ENCODE data around the gene EPS8L1.
"Not testable (repeated sequence)": the region's sequence is repeated elsewhere in the genome, so short reads cannot be mapped to it uniquely, and the experiment has no call there.

EPS8L1 gene

GRCh38 chr19:55075371-55075998 lies at the start of gene EPS8L1:
TSS of gene EPS8L1 (plus strand) at chr19:55075869. CDS start at chr19:55076445, 576 bp downstream.
- H3K4me3 ChIP-seq, result no peak within 1 kb of the TSS
- H3K9ac ChIP-seq (ENCODE audit: insufficient read length), result no peak within 1 kb of the TSS
- TF ChIP-seq POLR2AphosphoS5 (IDR thresholded peaks at IDR 0.05; ENCODE audit: borderline replicate concordance, low read depth, low read length), result no peak
- TF ChIP-seq FOXP2 (optimal IDR thresholded peaks at IDR 0.05; ENCODE audit: control extremely low read depth, extremely low read length, insufficient read depth), result no peak
- TF ChIP-seq EZH2 (IDR thresholded peaks at IDR 0.05), result no peak
- no peaks in the 10 kb centered on the region for H3K9me3 ChIP-seq (ENCODE audit: low read depth, low read length)
- no peaks in the 10 kb centered on the region for H3K36me3 ChIP-seq (ENCODE audit: insufficient read depth, low read length)
- no peak for DNase-seq (ENCODE audit: low read depth, low spot score)
- no peak within 1 kb of the TSS for H3K27ac ChIP-seq

- not testable (repeated sequence) for H3K36me3 ChIP-seq (ENCODE audit: insufficient read depth, low read length); H3K9ac ChIP-seq (ENCODE audit: insufficient read length); H3K27ac ChIP-seq; H3K4me3 ChIP-seq; DNase-seq (ENCODE audit: low read depth, low spot score); H3K9me3 ChIP-seq (ENCODE audit: low read depth, low read length)
Measured at GRCh38 chr19:55027140-55027471, 48.6 kb upstream of the EPS8L1 start.

- TF ChIP-seq EZH2 (IDR thresholded peaks at IDR 0.05), result no peak
- no peak for TF ChIP-seq FOXP2 (optimal IDR thresholded peaks at IDR 0.05; ENCODE audit: control extremely low read depth, extremely low read length, insufficient read depth)
- TF ChIP-seq POLR2AphosphoS5 (IDR thresholded peaks at IDR 0.05; ENCODE audit: borderline replicate concordance, low read depth, low read length), result no peak
- H3K9me3 ChIP-seq (ENCODE audit: low read depth, low read length), result peaks cover 3% of the 10 kb centered on the region; the same call in 1 of the 2 replicates
- DNase-seq (ENCODE audit: low read depth, low spot score), result peak; percentile 48
- no peaks in the 10 kb centered on the region for H3K36me3 ChIP-seq (ENCODE audit: insufficient read depth, low read length)
- peak overlapping the region; percentile 89 for H3K27ac ChIP-seq
- no peak overlapping the region for H3K9ac ChIP-seq (ENCODE audit: insufficient read length)
- peak overlapping the region; percentile 38 for H3K4me3 ChIP-seq
Measured at GRCh38 chr19:55027472-55028337, 48.0 kb upstream of the EPS8L1 start.

- no peaks in the 10 kb centered on the region for H3K36me3 ChIP-seq (ENCODE audit: insufficient read depth, low read length)
- DNase-seq (ENCODE audit: low read depth, low spot score), result no peak
- H3K9me3 ChIP-seq (ENCODE audit: low read depth, low read length), result peaks cover 3% of the 10 kb centered on the region; the same call in 1 of the 2 replicates
- peak overlapping the region; percentile 38 for H3K4me3 ChIP-seq
- TF ChIP-seq POLR2AphosphoS5 (IDR thresholded peaks at IDR 0.05; ENCODE audit: borderline replicate concordance, low read depth, low read length) (no peak), EZH2 (IDR thresholded peaks at IDR 0.05) (no peak), FOXP2 (optimal IDR thresholded peaks at IDR 0.05; ENCODE audit: control extremely low read depth, extremely low read length, insufficient read depth) (no peak)
- H3K27ac ChIP-seq, result peak overlapping the region; percentile 89
- no peak overlapping the region for H3K9ac ChIP-seq (ENCODE audit: insufficient read length)
Measured at GRCh38 chr19:55028757-55029156, 46.9 kb upstream of the EPS8L1 start.

GRCh38 chr19:55031178-55031577 lies 44.5 kb upstream of the EPS8L1 start:
- no peak overlapping the region for H3K27ac ChIP-seq
- H3K36me3 ChIP-seq (ENCODE audit: insufficient read depth, low read length), result no peaks in the 10 kb centered on the region
- H3K9ac ChIP-seq (ENCODE audit: insufficient read length), result no peak overlapping the region
- H3K4me3 ChIP-seq, result no peak overlapping the region
- DNase-seq (ENCODE audit: low read depth, low spot score), result no peak
- TF ChIP-seq FOXP2 (optimal IDR thresholded peaks at IDR 0.05; ENCODE audit: control extremely low read depth, extremely low read length, insufficient read depth) (no peak), POLR2AphosphoS5 (IDR thresholded peaks at IDR 0.05; ENCODE audit: borderline replicate concordance, low read depth, low read length) (no peak), EZH2 (IDR thresholded peaks at IDR 0.05) (no peak)
- H3K9me3 ChIP-seq (ENCODE audit: low read depth, low read length), result peaks cover 1% of the 10 kb centered on the region; the same call in 1 of the 2 replicates

GRCh38 chr19:55032170-55032800 lies 43.4 kb upstream of the EPS8L1 start:
- no peak for DNase-seq (ENCODE audit: low read depth, low spot score)
- Histone ChIP-seq H3K4me3 (no peak overlapping the region), H3K9me3 (ENCODE audit: low read depth, low read length) (no peaks in the 10 kb centered on the region), H3K9ac (ENCODE audit: insufficient read length) (no peak overlapping the region), H3K27ac (no peak overlapping the region), H3K36me3 (ENCODE audit: insufficient read depth, low read length) (no peaks in the 10 kb centered on the region)
- no peak for TF ChIP-seq EZH2 (IDR thresholded peaks at IDR 0.05)
- no peak for TF ChIP-seq FOXP2 (optimal IDR thresholded peaks at IDR 0.05; ENCODE audit: control extremely low read depth, extremely low read length, insufficient read depth)
- no peak for TF ChIP-seq POLR2AphosphoS5 (IDR thresholded peaks at IDR 0.05; ENCODE audit: borderline replicate concordance, low read depth, low read length)

- not testable (repeated sequence) for H3K4me3 ChIP-seq; H3K36me3 ChIP-seq (ENCODE audit: insufficient read depth, low read length); H3K9ac ChIP-seq (ENCODE audit: insufficient read length); H3K27ac ChIP-seq; DNase-seq (ENCODE audit: low read depth, low spot score); H3K9me3 ChIP-seq (ENCODE audit: low read depth, low read length)
Measured at GRCh38 chr19:55032976-55033643, 42.6 kb upstream of the EPS8L1 start.

- no peak overlapping the region for H3K9ac ChIP-seq (ENCODE audit: insufficient read length)
- no peaks in the 10 kb centered on the region for H3K9me3 ChIP-seq (ENCODE audit: low read depth, low read length)
- no peak for DNase-seq (ENCODE audit: low read depth, low spot score)
- no peak overlapping the region for H3K27ac ChIP-seq
- TF ChIP-seq EZH2 (IDR thresholded peaks at IDR 0.05), result no peak
- no peak for TF ChIP-seq FOXP2 (optimal IDR thresholded peaks at IDR 0.05; ENCODE audit: control extremely low read depth, extremely low read length, insufficient read depth)
- TF ChIP-seq POLR2AphosphoS5 (IDR thresholded peaks at IDR 0.05; ENCODE audit: borderline replicate concordance, low read depth, low read length), result no peak
- H3K36me3 ChIP-seq (ENCODE audit: insufficient read depth, low read length), result no peaks in the 10 kb centered on the region
- no peak overlapping the region for H3K4me3 ChIP-seq
Measured at GRCh38 chr19:55034751-55035150, 40.9 kb upstream of the EPS8L1 start.
